OCI-LY1 (cell line): ENCODE measurements around the gene CDKN2AIPNL.

Experiments used
- CTCF ChIP-seq: fragments of 200-600 bp; sonication (generic), shearing (Covaris generic); IDR thresholded peaks from 2 replicates; pipeline ENCODE4 v1.5.1; 2017; ENCODE audit warnings: mild to moderate bottlenecking, antibody characterized with exemption, low read length, moderate library complexity, mixed read lengths
- EZH2 ChIP-seq: fragments of 200-600 bp; sonication (generic), shearing (Covaris generic); IDR thresholded peaks from 2 replicates; pipeline ENCODE4 v1.8.0; 2017; ENCODE audit warnings: borderline replicate concordance, mixed run types, mild to moderate bottlenecking, antibody characterized with exemption, low read length, moderate library complexity, mixed read lengths

- TF ChIP-seq CTCF (no peak), EZH2 (no peak)
These were observed 19.4 kb downstream of the CDKN2AIPNL start for GRCh38 chr5:134392301-134392700.
